Spleen (tissue), 11 donors: ENCODE measurements around the gene PDE6G. TPM values are rescaled to one million over a fixed set of nuclear protein-coding genes. Genes with fewer than 3 reads are reported as not detected.

Experiments used
- DNase-seq: peaks from one replicate; pipeline ENCODE4 v3.0.0-alpha.2; 2020
- H3K27ac ChIP-seq, 8 donors: fragments of 200-600 bp; sonication (generic) in 7 of 8; 1 replicate in 4 of 8; 2 replicates in 4 of 8; pipeline versions ENCODE4 v1.5.0 to v1.8.0; 2016 to 2021; ENCODE audit warnings: inconsistent platforms in 4 of 8, mild to moderate bottlenecking in 4 of 8, moderate library complexity in 1 of 8
- H3K27me3 ChIP-seq, 7 donors: fragments of 200-600 bp; sonication (generic) in 6 of 7; replicated peaks in 1 of 7; 1 replicate in 4 of 7; 2 replicates in 3 of 7; pipeline versions ENCODE4 v1.5.0 to v1.8.0; 2016 to 2021; ENCODE audit warnings: inconsistent platforms in 3 of 7, mild to moderate bottlenecking in 1 of 7
- H3K36me3 ChIP-seq, 6 donors: fragments of 200-600 bp; sonication (generic) in 5 of 6; 1 replicate in 4 of 6; 2 replicates in 2 of 6; pipeline versions ENCODE4 v1.5.0 to v1.8.0; 2016 to 2021; ENCODE audit warnings: inconsistent platforms in 2 of 6
- H3K4me1 ChIP-seq, 6 donors: fragments of 200-600 bp; sonication (generic) in 5 of 6; 1 replicate in 3 of 6; 2 replicates in 3 of 6; pipeline versions ENCODE4 v1.5.0 to v1.8.0; 2016 to 2021; ENCODE audit warnings: inconsistent platforms in 3 of 6
- H3K4me3 ChIP-seq, 8 donors: fragments of 200-600 bp; sonication (generic) in 7 of 8; 1 replicate in 4 of 8; 2 replicates in 4 of 8; pipeline versions ENCODE4 v1.5.0 to v1.8.0; 2016 to 2021; ENCODE audit warnings: inconsistent platforms in 4 of 8, mild to moderate bottlenecking in 4 of 8, moderate library complexity in 2 of 8
- H3K9me3 ChIP-seq, 8 donors: fragments of 200-600 bp; sonication (generic) in 7 of 8; 1 replicate in 4 of 8; 2 replicates in 4 of 8; pipeline versions ENCODE4 v1.5.0 to v1.8.0; 2016 to 2021; ENCODE audit warnings: inconsistent platforms in 4 of 8
- POLR2A ChIP-seq, 3 donors: fragments of 450-650 bp; IDR thresholded peaks; one replicate each; pipeline ENCODE4 v1.5.1; 2017; ENCODE audit warnings: antibody characterized with exemption in 3 of 3, mild to moderate bottlenecking in 1 of 3
- POLR2AphosphoS5 ChIP-seq, 3 donors: sonication (generic); formaldehyde crosslinking; IDR thresholded peaks; one replicate each; pipeline ENCODE4 v1.5.1; 2017; ENCODE audit warnings: antibody characterized with exemption in 3 of 3
- WGBS, 5 donors: extraction: QIAGEN DNeasy Blood & Tissue Kit in 3 of 5; methylation state at CpG; one replicate each; pipeline versions ENCODE4 v1.1.5 to v1.1.7; 2013 to 2018; 5-methylcytosine and 5-hydroxymethylcytosine counted together
- intact Hi-C: fragments of 100-400 bp; cut with DNase I; formaldehyde crosslinking; loops from one replicate; pipeline ENCODE4 v1.15.0; 2023; ENCODE audit warnings: low total_unique reads
- polyA plus RNA-seq, 3 donors: library from polyadenylated mRNA; stranded (reverse); fragments of 200-250 nt; gene quantifications; one replicate each; pipeline ENCODE4 v1.2.1, GENCODE V29; 2013
- total RNA-seq, 7 donors: library from RNA; depleted of rRNA in 3 of 7; stranded (reverse); fragments of >200 nt in 3 of 7; fragmentation: NEBNext Ultra II Directional in 4 of 7; extraction: Animal tissue kit (Norgen Biotek cat#: 25700) in 4 of 7; gene quantifications; one replicate each; pipeline versions ENCODE4 v1.1.0 to v1.2.1, GENCODE V29; 2016 to 2021
- TF ChIP-seq, protein P1 (sequence below), 11 experiments: fragments of 200-600 bp in 7 of 11; fragments of 450-650 bp in 4 of 11; sonication (generic) in 4 of 11; IDR thresholded peaks in 8 of 11; conservative IDR thresholded peaks in 3 of 11; 1 replicate in 7 of 11; 2 replicates in 4 of 11; pipeline versions ENCODE4 v1.4.0 to v1.8.0; 2016 to 2021; ENCODE audit warnings: antibody characterized with exemption in 11 of 11, inconsistent platforms in 4 of 11, mild to moderate bottlenecking in 1 of 11
- donor health status: healthy with polysubstance abuse.
- donor health status: DM: no; HTN: no; CAD: no; lungs with moderate emphysema.
- donor health status: DM: no; HTN: no; CAD: no.
- donor health status: Bipolar disorder and iron deficiency.
- donor health status: healthy.
- donor health status: DM: no; HTN: no; CAD: no.
- donor health status: DM: yes; HTN: yes; CAD: no.

PDE6G gene
- total and polyA plus RNA-seq, 10 donors: 6.7 to 27.0 (median 19.4) TPM

DNA sequence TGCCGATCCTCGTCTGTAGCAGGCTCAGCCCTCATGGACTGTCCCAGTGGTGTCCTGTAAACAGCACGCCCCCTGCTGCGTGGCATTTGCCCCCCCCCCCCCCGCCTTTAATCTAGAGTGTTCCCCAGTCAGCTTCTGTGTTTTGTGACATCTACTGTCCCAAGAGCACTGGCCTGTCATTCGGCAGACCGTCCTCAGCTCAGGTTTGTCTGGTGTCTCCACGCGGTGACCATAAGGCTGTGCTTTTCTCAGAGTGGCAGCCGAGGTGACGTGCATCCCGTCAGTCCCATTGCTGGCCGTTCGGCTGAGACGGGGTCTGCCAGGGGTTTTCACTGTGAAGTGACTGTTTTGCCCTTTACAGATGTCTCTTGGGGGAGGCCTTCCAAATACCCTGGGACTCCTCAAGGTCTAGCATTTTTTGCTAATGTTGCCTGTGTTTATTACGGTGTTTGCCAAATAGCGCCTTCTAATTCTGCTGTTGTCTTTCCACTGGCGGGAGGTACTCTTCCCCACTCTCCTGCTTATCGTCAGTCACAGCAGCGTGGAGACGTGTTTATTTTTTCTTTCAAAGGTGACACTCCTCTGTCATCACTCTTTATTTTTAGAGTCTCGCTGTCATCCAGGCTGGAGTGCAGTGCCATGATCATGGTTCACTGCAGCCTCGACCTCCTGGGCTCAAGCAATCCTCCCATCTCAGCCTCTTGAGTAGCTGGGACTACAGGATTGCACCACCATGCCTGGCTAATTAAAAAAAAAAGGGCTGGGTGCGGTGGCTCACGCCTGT is 41.1 kb upstream of the PDE6G start:
- 82 to 92% (median 90%) methylated on average over 24 to 25 of the region's 25 CpGs for WGBS, 5 donors
- Histone ChIP-seq H3K4me1 (peaks cover 12 to 31% (median 21%) of the 10 kb centered on the region in 6 donors), H3K27me3 (no peaks in the 10 kb centered on the region), H3K36me3 (peaks cover 3 to 96% (median 92%) of the 10 kb centered on the region in 6 donors), H3K27ac (no peak overlapping the region), H3K4me3 (no peak overlapping the region), H3K9me3 (no peaks in the 10 kb centered on the region)
- DNase-seq: no peak
- TF ChIP-seq, protein P1, sequence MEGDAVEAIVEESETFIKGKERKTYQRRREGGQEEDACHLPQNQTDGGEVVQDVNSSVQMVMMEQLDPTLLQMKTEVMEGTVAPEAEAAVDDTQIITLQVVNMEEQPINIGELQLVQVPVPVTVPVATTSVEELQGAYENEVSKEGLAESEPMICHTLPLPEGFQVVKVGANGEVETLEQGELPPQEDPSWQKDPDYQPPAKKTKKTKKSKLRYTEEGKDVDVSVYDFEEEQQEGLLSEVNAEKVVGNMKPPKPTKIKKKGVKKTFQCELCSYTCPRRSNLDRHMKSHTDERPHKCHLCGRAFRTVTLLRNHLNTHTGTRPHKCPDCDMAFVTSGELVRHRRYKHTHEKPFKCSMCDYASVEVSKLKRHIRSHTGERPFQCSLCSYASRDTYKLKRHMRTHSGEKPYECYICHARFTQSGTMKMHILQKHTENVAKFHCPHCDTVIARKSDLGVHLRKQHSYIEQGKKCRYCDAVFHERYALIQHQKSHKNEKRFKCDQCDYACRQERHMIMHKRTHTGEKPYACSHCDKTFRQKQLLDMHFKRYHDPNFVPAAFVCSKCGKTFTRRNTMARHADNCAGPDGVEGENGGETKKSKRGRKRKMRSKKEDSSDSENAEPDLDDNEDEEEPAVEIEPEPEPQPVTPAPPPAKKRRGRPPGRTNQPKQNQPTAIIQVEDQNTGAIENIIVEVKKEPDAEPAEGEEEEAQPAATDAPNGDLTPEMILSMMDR (IDR thresholded peaks at IDR 0.05 in 8 of 11, conservative IDR thresholded peaks at IDR 0.05 in 3 of 11): no peak
- no peak for TF ChIP-seq POLR2AphosphoS5 (IDR thresholded peaks at IDR 0.05)
- intact Hi-C loops: no loop called here

DNA sequence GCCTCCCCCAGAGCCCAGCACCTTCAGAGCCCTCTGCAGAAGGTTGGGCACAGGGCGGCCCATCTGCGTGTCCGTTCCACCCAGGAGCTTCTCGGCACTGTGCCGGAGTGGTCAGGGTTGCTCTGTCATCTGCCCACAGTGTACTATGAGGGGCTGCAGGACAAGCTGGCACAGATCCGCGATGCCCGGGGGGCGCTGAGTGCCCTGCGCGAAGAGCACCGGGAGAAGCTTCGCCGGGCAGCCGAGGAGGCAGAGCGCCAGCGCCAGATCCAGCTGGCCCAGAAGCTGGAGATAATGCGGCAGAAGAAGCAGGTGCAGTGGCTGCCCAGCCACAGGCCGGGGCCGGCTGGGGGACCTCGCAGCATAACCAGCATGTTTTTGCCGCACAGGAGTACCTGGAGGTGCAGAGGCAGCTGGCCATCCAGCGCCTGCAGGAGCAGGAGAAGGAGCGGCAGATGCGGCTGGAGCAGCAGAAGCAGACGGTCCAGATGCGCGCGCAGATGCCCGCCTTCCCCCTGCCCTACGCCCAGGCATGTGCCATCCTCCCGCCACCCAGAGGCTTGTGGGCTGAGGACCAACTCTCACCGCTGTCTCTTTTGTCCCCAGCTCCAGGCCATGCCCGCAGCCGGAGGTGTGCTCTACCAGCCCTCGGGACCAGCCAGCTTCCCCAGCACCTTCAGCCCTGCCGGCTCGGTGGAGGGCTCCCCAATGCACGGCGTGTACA is 40.0 kb upstream of the PDE6G start:
- H3K27ac ChIP-seq: no peak overlapping the region
- H3K4me1 ChIP-seq: peaks cover 1 to 20% (median 10%) of the 10 kb centered on the region in 6 donors
- WGBS, 5 donors: 94 to 97% (median 96%) methylated on average over 21 to 40 of the region's 40 CpGs
- intact Hi-C loops: no loop called here
- H3K36me3 ChIP-seq: peaks cover 3 to 100% (median 98%) of the 10 kb centered on the region in 6 donors
- no peaks in the 10 kb centered on the region for H3K27me3 ChIP-seq
- H3K4me3 ChIP-seq: no peak overlapping the region
- no peaks in the 10 kb centered on the region for H3K9me3 ChIP-seq
- TF ChIP-seq POLR2AphosphoS5 (IDR thresholded peaks at IDR 0.05) (no peak), POLR2A (IDR thresholded peaks at IDR 0.05) (no peak)
- TF ChIP-seq, protein P1 (IDR thresholded peaks at IDR 0.05 in 8 of 11, conservative IDR thresholded peaks at IDR 0.05 in 3 of 11): no peak
- DNase-seq: no peak

DNA sequence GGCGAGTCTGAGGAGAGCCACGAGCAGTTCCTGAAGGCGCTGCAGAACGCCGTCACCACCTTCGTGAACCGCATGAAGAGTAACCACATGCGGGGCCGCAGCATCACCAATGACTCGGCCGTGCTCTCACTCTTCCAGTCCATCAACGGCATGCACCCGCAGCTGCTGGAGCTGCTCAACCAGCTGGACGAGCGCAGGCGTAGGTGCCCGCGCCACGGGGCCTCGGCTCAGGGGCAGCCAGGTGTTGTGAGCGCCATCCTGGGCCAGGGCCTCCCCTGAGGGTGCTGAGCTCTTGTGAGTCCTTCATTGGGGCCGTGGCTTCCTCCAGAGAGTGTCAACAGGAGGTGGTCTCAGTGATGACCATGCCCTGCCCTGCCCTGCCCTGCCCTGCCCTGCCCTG is 39.5 kb upstream of the PDE6G start:
- no peaks in the 10 kb centered on the region for H3K27me3 ChIP-seq
- 92 to 100% (median 95%) methylated on average over 10 to 22 of the region's 22 CpGs; no CpG with 5 or more reads in 1 of the 5 donors for WGBS, 5 donors
- no peaks in the 10 kb centered on the region for H3K9me3 ChIP-seq
- H3K36me3 ChIP-seq: peaks cover 3 to 100% (median 98%) of the 10 kb centered on the region in 6 donors
- H3K27ac ChIP-seq: no peak overlapping the region
- peaks cover 0 to 15% (median 5%) of the 10 kb centered on the region in 6 donors for H3K4me1 ChIP-seq
- no peak for DNase-seq
- H3K4me3 ChIP-seq: no peak overlapping the region
- intact Hi-C loops: no loop called here
- TF ChIP-seq, protein P1 (IDR thresholded peaks at IDR 0.05 in 8 of 11, conservative IDR thresholded peaks at IDR 0.05 in 3 of 11): no peak
- TF ChIP-seq POLR2AphosphoS5 (IDR thresholded peaks at IDR 0.05): peak in 1 of 3 donors; percentile 50

DNA sequence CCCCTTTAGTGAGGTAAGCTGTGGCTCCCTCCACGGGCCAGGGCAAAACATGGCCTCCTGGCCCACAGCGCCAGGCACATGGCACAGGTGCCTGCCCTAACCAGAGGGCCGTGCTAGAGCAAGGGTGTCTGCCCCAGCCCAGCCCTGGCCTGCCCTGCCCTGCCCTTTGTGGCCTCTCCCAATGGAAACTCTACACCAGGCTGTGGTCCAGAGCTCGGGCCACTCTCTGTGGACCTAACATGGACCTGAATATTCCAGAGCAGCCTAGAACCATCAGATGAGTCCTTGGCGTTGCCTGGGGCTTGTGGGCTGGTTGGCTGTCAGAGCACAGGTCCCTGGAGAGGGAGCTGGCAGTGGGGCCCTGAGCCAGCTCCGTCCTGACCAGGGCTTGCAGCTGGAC is 38.9 kb upstream of the PDE6G start:
- Histone ChIP-seq H3K4me3 (no peak overlapping the region), H3K36me3 (peaks cover 3 to 100% (median 98%) of the 10 kb centered on the region in 6 donors), H3K9me3 (no peaks in the 10 kb centered on the region), H3K27ac (no peak overlapping the region), H3K27me3 (no peaks in the 10 kb centered on the region), H3K4me1 (peaks cover 0 to 9% (median 0%) of the 10 kb centered on the region in 6 donors)
- no peak for DNase-seq
- TF ChIP-seq POLR2A (IDR thresholded peaks at IDR 0.05) (no peak), POLR2AphosphoS5 (IDR thresholded peaks at IDR 0.05) (no peak)
- TF ChIP-seq, protein P1 (IDR thresholded peaks at IDR 0.05 in 8 of 11, conservative IDR thresholded peaks at IDR 0.05 in 3 of 11): no peak
- intact Hi-C loops: no loop called here
- WGBS, 5 donors: 89 to 100% (median 93%) methylated on average over 2 to 6 of the region's 6 CpGs
